Brain pericyte (primary cell): ENCODE results near the gene NUB1.

Experiments used
- DNase-seq: peaks from one replicate; pipeline ENCODE4 v3.0.0-alpha.2; 2012; ENCODE audit warnings: low read depth, low spot score

Gene NUB1

DNA sequence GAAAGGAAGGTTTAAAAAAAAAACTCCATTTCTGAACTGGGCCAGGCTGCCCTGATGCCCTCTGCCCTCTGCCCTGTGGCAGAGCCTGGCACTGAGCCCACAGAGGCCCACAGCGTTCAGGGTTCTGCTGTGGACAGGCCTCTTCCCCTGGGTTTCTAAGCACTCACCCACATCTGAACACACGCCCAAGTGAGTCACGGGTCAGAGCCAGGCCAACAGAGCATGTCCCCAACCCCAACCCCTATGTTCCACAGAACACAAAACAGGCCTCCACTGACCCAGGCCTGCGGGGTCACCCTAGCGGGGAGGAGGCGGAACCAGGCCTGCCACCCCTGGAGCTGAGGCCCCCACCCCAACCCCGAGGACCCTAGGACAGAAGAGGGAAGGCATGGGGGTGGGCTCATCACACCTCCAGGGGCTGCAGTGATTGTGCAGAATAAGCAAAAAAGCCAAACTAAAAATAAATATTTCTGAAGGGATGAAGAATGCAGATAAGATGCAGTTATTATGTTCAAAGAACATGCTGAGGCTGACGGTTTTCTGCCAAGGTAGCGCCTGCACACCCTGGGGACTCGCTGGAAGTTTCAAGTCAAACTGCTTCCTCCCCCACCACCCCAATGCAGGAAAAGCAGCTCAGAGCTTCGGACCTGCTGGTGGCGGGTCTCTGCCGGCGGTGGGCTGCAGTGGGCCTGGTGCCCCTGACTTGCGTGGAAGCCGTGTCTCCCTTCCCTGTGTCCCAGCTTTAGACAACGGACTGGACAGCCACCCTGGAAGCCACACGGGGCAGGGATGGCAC lies 62.8 kb downstream of the NUB1 start:
- no peak for DNase-seq

DNA sequence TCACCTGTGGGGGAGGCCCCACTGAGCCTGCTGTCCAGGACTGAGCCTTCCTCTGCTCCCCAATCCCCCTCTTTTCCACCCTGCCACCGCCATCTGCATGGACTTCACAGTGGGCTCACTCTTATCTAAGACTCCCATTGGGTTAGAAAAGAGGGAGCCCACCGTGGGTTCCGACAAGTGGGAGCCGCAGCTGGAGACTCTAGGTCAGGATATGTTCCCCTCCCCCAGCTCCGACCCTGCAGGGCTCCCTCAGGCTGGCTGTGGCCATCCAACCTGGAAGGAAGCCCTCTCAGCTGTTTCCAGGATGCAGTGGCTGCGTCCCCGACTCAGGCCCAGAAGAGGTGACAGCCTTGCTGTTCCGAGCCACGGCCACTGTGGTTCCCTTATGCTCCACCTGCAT lies 63.4 kb downstream of the NUB1 start:
- no peak for DNase-seq

DNA sequence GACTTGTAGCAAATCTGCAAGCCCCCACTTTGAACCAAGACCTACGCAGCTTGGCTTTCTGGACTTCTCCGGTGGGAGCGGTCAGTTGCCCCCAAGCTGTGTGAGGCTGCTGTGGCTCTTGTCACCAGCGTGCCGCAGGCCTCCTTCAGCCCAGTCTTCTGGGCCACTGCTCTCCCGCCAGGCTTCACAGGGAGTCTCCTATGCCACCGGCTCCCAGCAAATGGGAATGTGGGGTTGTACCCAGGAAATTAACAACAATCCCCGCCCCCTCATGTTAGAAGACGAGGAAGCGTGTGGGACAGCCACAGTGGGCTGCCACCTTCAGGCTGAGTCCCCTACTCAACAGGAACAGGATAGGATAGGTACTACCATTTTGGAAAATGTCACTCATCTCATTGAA lies 64.0 kb downstream of the NUB1 start:
- no peak for DNase-seq

DNA sequence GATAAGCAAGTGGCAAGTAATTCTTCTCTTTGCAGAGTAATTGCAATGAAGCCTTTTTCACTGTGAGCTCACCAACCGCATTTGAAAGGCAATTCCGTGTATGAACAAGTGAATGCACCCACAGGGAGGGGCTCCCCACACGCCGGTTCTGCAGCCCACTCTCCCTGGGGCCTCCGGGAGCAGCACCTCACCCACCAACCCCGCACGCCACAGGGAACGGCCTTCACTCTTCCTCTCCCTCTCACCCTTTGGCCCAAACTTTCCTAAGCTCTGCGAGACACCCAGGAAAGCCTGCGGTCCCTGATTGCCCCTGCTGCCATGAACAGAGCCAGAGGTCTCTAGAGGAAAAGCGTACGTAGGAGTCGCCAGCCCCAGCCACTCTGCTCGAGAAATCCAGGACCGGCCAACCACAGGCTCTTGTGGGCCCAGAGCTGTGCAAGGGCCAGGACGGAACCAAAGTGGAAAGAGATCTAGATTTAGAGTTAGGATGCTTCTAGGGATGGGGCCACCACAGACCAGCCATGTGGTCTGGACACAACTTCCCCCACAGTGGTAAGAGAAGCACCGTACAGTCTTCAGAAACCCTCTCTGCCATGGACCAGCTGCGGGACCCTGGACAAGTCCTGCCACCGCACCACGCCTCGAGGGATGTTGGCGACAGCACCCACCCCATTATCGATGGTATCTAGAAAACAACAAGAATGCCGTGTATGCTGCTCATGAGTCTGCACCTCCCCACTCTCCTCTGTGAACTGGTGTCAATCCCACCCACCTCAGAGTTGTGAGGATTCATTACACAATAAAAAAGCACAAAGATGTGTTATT lies 64.7 kb downstream of the NUB1 start:
- DNase-seq, result no peak

DNA sequence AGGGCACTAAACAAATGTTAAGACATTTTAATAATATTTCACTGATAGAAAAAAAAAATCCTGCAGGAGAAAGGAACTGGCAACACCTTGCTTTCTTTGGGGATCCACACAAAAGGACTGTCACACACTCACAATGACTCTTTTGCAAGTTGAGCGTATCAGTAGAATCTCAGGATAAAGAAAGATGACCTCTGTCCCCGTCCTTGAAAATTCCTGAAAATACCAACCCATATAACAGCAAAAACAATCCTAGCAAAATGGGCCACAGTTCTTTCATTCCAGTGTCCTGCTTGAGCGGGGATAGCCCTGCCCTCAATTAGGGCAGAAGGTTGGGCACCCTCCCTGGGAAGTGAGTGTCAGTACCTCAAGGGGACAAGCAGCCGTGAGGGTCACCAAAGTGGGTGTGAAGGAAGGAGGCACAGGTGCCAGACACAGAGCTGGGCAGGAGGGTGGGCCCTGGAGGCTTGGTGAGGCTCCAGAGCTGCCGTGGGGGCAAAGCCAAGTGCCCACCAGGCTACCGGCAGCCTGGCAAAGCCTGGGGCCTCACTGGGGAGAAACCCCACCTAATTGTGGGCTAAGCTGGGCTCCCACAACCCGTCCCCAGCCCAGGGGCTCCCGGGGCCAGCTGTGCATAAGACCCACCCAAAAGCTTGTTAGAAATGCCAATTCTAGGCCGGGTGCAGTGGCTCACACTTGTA lies 65.4 kb downstream of the NUB1 start:
- no peak for DNase-seq

DNA sequence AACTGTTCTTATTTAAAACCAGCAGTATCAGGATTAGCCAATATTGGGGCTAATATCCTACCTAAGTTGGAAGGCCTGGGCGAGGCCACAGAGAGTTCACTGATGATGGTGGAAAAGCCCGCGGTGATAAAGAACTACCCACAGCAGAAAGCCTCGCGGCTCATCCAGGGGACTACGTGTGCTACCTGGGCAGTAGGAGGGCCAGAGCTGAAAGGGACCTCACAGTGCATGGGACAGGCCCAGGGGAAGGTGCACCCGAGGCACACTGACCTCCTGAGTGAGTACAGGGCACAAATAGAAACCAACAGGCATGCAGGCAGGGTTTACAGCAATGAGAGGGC lies 66.9 kb downstream of the NUB1 start:
- no peak for DNase-seq

DNA sequence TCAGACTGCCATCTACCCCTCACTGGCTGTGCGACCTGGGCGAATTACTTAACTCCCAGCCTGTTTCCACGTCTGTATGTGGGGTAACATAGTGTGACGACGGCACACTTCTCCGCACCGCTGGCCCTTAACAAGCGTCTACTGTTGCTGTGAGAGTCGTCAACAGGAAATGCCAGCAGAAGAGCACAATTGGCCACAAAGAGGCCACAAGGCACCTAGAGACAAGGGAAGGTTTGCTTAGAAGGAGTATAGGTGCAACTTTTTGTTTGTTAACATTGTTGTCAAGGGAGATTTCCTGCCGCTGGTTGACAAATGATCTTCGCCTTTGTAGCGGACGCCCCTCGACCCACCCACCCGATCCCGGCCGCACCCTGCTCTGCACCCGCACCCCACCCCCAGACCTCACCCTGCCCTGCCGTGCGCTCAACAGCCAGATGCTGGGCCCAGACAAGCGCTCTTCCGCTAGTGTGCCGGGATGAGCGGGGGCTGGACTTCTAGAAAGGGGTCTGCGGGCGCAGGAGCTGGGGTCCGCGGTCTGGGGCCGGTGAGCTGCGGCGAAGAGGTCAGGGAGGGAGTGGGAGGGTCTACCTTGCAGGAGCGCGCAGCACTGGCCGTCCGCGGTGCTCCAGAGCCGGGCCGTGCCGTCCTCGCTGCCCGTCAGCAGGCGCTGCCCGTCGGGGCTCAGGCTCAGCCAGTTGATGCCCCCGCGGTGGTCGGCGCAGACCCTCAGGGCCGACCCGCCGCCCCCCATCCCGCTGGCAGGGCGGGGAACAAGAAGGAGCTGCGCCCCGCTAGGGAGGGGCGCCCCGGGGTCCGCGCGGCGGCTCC lies 67.4 kb downstream of the NUB1 start:
- DNase-seq, result no peak

DNA sequence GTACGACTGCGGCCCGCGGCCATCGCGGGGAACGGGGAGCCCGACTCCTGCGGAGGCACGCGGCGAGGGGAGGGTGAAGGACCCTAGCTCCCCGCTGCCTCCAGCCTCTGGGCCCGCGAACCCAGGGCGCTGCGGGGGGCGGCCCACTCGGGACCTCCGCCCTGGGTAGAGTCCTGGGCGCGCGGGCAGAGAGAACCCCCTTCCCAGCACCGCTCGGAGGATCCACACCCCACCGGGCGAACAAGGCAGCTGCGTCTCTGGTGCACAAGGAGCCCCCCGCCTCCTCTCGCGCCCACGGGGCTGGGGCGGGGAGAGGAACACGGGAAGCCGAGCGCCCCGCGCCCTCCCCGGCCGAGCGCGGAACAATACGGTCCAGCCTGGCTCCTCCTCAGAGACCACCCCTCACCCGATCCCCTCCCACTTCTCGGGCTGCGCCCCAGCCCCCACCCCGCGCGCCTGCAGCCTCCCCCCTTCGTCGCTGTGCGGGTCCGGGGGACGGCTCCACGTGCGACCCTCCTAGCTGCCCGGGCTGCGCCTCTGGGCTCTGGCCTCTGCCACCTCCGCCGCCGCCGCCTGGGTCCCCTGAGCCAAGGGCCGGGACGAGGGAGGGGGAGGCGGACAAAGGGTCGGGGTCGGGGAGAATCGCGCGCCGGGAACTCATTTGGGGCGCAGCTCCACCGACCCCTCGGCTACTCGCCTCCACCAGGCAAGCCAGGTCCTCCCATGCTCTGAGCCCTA lies 68.2 kb downstream of the NUB1 start, which contains the start of gene WDR86:
Gene WDR86 (minus strand): TSS at position 372 of the 738 bp plus-strand sequence. CDS start 449 bp downstream, outside the sequence.
- DNase-seq, result no peak

DNA sequence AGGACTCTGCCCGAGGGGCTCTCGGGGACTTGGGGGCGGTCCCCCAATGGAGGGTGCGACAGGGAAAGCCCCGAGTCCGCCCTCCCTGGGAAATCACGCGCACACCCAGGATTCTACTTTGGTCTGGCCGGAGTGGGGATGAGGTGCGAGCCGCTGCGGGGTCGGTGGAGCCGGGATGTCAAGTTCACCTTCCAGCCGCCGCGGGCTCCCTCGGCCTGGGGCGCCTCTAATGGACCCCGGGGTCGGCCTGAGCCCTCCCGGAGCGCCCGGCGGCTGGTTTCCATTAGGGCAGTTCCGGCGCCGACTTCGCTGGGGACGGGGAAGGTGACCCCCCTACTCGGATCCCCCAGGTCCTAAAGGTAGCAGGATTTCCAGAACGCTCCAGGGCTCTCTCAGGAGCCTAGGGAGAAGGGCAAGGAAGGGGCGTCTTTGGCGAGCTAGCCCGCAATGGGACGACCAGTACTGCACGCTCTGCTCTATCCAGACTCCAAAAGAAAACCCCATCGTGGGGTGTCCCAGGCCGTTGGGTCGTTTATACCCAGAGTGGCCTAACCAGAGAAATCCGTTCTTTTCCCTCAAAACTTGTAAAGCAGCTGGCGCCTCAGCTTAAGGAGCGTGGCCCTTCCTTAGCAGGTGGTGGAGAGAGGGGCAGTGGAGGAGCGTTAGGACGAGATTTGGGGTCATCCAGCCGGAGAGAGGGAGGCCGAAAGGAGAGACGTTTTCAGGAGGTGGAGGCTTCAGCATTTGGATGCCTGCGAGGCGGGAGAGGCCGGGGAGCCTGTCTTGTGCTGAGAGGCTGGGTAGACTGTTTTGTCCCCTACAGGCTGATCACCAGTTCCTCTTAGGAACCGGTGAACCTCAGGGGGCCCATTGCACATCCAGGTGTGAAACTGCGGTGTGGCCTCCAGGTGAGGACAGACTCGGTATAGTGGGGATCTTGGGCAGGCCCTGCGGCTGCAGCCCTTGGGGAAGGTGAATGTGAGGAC lies 69.1 kb downstream of the NUB1 start:
- no peak for DNase-seq

DNA sequence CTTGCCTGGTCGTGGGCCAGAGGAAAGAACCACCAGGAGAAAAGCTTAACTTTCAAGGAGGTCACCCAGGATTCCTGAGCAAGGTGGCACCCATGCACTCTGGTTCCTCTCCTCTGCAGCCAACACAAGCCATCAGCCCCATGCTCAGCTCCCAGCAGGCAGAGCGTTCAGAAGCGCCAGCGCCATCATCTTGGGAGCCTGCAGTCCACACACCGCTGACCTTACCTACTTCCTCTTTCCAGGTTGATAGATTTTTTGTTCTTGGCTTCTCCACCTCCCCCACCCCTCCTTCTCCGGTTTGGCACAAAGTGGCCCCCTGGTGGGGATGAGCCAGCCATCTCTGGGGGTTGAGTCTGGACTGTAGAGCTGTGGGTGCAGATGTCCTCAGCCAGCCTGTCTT lies 69.9 kb downstream of the NUB1 start:
- DNase-seq, result no peak

DNA sequence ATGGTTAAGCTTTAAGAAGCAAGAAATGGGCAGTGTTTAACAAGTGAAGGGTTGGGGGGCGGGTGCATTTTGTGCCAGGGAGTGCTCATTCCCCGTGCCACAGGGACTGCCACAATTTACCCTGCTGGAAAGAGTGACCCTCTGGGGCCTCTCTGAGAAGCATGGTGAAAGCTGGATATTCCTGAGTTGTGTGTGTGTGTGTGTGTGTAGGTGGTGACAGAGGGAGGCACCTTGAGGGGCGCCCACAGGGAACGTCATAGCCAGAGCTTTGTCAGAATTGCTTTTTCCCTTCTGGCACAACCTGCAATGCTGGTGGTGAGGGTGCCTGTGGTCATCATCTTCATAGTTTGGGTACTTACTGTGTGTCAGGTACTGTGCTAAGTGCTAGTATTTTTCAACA lies 70.7 kb downstream of the NUB1 start:
- DNase-seq, result no peak

DNA sequence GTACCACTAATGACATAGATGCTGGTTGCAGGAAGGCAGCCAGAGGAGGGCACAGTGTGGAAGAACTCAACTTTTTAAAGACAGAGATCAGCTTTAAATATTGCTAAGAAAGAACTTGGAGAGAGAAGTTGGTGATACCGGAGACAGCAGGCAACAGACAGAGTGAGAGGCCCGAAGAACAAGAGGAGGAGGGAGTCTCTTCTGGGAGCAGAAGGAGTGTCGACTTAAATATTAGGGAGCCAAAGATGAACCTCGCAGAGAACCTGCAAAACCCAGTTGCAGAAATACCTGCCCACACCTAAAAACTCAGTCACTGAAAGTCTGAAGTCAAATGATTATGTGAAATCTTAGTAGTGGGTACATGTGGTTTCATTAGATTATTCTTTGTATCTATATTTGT lies 71.6 kb downstream of the NUB1 start:
- no peak for DNase-seq

DNA sequence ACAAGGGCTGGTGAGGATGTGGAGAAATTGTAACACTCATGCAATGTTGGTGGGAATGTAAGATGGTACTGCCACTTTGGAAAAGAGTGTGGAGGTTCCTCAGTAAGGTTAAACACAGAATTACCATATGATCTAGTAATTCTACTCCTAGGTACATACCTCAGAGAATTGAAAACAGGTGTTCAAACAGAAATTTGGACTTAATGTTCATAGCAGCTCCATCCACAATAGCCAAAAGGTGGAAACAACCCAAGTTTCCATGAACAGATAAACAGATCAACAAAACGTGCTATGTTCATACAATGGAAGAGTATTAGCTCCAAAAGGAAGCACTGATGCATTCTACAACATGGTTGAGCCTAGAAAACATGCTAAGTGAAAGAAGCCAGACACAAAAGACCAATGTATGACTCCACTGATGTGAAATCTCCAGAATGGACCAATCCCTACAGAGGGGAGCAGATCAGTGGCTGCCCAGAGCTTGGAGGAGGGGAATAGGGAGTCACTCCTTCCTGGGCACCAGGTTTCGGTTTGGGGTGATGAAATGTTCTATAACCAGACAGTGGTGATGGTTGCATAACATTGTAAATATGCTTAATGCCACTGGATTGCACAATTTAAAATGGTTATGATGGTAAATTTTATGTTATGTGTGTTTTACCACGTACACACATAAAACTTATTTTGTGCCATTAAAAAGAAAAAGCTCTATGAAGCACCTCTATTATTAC lies 73.9 kb downstream of the NUB1 start:
- DNase-seq, result no peak

DNA sequence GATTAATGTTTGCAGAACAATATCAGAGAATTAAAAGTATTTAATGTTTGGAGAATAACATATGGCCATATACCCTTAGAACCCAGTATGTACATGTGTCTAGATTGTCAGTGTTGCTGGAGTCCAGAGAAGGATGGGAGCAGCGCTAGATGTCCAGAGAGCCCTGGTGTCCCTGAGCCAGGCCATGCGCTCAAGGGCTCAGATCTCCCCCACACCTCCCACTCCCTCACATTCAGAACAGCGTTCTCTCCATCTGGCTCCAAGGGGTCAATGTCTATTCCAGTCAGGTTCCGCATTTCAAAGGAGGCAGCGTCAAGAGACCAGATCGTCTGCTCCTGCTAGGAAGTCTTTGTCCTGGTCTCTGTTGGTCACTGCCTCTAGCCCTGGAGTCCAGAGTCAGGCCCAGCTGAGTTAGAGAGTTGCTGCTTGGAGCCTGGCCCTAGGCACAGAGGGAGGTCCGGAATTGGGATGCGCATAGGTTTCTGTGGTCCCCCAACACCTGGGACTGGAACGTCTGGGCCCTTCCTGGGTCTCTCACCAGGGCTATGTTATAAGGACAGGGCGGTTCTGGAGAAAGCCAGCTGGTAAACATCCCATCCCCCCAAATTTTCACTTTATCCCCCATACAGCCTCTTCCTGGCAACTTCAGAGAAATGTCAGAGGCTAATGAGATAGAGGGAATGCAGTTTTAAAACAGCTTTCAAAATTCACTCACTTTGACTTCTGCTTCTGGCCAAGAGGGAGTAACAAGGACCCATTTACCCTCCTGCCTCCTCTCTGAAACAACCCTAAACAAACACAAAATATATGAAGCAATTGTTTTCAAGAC lies 74.7 kb downstream of the NUB1 start:
- no peak for DNase-seq

DNA sequence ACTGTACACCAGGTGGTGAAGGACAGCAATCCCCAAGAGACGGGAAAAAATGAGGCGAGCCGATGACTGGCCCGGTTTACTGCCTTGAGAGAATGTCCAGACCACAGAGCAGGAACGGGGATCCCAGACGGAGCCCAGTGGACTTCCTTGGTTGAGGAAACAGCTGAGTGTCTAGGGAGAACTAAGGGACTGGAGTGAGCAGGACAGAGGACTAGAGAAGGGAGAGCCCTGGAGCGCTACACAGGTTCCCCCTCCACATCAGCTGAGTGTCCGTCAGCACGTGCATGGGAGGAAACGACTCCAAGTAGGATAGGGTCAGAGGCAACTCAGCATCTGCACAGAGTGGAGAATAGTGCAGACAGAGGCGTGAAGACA lies 75.3 kb downstream of the NUB1 start:
- no peak for DNase-seq

DNA sequence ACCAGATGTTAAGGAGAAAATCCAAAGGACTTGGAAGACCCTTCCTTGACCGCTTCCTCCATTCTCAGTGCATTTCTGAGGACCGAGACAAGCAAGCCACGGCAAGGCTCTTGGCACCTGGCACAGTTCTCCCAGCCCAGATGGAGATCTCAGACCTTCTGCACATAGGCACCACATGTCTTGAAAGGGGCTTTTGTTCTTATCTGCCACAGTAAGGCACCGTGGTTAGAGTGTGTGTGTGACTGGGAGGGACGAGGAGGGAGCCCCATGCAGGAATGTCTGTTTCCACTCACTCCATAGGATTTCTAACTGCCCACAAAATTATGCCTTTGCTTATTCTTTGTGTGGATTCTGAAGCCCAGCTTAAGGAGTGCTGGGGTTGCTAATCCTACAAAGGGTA lies 78.5 kb downstream of the NUB1 start:
- no peak for DNase-seq

DNA sequence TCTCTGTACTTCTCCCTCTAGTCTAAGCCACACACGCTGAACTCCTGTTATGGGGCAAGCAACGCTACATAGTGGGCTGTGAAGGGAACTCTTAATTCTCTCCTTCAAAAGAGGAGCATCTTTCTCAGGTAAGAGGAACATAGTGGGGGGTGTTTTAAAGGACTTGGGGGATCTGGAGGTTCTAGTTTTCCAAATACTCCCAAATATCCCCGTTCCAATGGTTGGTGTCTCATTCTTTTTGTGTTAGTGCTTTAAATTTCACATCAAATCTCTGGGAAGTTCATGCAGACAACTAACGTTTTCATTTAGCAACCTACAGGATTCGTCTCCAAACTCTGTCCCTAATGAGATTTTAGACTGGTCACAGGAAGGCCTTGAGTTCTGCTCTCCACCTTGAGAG lies 80.6 kb downstream of the NUB1 start:
- DNase-seq, result no peak

DNA sequence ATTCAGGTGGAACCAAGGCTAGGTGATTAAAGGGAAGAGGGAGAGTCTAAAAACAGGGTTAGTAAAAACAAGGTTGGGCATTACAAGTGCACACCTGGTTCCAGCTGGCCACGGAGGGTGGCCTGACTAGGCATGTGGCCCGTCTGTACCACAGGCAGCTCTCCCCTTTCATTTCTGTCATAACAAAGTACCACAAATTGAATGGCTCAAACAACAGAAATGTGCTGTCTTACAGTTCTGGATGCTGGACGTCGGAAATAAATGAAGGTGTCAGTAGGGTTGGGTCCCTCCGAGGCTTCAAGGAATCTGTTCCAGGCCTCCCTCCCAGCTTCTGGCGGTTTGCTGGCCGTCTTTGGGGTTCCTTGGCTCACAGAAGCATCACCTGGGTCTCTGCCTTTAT lies 81.6 kb downstream of the NUB1 start:
- DNase-seq, result no peak
